GM19193 (cell line): ENCODE measurements around the gene WFDC5.

Experiments
- POLR2A ChIP-seq: IDR thresholded peaks from 4 replicates; pipeline ENCODE4 v1.6.1; 2011; ENCODE audit not compliant: insufficient read depth, insufficient read length; ENCODE audit errors: extremely low read depth

The WFDC5 gene

DNA sequence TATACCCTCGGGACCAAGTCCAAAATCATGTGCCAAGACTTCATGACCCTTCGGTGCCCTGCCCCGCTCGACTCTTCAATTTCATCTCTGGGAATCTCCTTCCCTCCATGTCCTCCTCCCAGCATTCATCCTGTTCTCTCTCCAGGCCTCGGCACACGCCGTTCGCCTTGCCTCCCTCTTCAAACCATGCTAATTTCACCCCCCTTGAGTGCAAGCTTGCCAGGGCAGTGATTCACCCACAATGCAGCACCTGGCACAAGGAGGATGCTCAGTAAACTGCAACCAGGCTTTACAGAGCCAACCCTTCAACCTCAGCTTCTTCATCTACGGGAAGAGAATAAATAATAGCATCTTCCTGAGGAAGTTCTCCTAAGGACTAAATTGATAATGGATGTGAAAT, 18.2 kb downstream of the WFDC5 start:
- no peak for TF ChIP-seq POLR2A

- TF ChIP-seq POLR2A = no peak
Measured at GRCh38 chr20:45095805-45096238, 19.2 kb downstream of the WFDC5 start.

GRCh38 chr20:45094864-45095574, 20.0 kb downstream of the WFDC5 start:
- TF ChIP-seq POLR2A = no peak

GRCh38 chr20:45094201-45094600, 20.8 kb downstream of the WFDC5 start:
- no peak for TF ChIP-seq POLR2A

GRCh38 chr20:45092898-45093297, 22.1 kb downstream of the WFDC5 start:
- TF ChIP-seq POLR2A = no peak

GRCh38 chr20:45091366-45091765, 23.6 kb downstream of the WFDC5 start:
- no peak for TF ChIP-seq POLR2A

- TF ChIP-seq POLR2A = no peak
Measured at GRCh38 chr20:45090481-45090880, 24.5 kb downstream of the WFDC5 start.

- no peak for TF ChIP-seq POLR2A
Measured at GRCh38 chr20:45088247-45088646, 26.7 kb downstream of the WFDC5 start.

- TF ChIP-seq POLR2A = no peak
Measured at GRCh38 chr20:45087814-45088213, 27.2 kb downstream of the WFDC5 start.

GRCh38 chr20:45087097-45087790, 27.7 kb downstream of the WFDC5 start:
- no peak for TF ChIP-seq POLR2A

GRCh38 chr20:45085867-45086266, 29.1 kb downstream of the WFDC5 start:
- TF ChIP-seq POLR2A = no peak

DNA sequence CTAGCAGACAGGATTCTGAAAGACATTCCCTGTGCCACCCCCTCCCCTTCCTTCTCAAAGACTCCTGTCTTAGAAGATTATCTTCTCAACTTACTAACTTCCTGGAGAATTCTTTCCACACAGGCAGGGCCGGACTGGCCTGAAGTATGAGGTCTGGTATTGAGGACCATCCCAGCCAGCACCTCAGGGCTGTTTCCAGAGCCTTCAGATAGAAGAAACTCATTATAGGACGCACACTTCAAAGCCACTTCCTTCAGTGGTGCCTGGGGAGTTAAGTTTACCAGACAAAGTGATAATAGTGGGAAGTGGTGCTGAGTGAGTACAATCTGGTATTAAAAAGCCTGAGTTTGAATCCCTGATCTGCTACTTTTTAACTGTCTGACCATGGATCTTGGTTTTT, 29.7 kb downstream of the WFDC5 start:
- no peak for TF ChIP-seq POLR2A

- no peak for TF ChIP-seq POLR2A
Measured at GRCh38 chr20:45083127-45083526, 31.8 kb downstream of the WFDC5 start.

- TF ChIP-seq POLR2A = no peak
Measured at GRCh38 chr20:45082468-45082867, 32.5 kb downstream of the WFDC5 start.

DNA sequence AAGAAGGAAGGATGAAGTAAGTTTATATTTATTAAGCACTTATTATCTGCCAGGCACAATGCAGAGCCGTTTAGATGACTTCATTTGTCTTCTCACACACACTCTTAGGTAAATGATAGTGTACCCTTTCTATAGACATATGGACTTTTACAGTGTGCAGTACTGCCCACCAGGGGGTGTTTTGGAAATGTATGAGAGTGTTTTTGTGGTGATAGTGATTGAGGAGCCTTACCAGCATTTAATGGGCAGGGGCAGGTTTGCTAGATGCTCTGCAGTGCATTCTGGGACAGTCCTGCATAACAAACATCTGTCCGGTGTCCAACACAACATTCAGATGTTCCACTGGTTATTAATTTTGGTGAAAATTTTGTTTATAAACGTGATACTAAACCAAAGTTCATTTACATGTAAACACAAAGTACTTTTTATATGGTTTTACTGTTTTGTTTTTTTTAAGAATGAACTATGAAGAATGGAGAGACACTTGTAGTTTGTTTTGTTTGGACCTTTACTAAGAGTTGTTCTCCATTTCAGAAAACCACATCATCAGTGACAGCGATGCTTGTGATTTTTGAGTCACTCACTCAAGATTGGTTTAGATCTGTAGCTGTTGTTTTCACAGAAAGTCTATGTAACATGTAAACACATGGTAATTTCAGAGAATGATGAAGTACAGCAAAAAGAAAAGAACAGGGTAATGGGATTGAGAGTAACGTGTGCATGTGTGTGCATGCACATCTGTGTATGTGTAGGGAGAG, 33.9 kb downstream of the WFDC5 start:
- TF ChIP-seq POLR2A = no peak
